ENCODE data around the gene GLS2.
"Not testable (repeated sequence)": the region's sequence is repeated elsewhere in the genome, so short reads cannot be mapped to it uniquely, and the experiment has no call there.

GRCh38 chr12:56494481-56494880 is 6.5 kb upstream of the GLS2 start:
- not testable (repeated sequence) for TF ChIP-seq CTCF, POLR2AphosphoS5 (IDR thresholded peaks at IDR 0.05)
